GM21381 (cell line): ENCODE results near the gene AHDC1.
"Not testable (repeated sequence)": the region's sequence is repeated elsewhere in the genome, so short reads cannot be mapped to it uniquely, and the experiment has no call there.

Source experiments
- ATAC-seq: cut with Tn5 transposase; IDR thresholded peaks from one replicate; pipeline ENCODE4 v1.9.1; 2021; ENCODE audit warnings: mild to moderate bottlenecking, moderate library complexity; ENCODE audit not compliant: unreplicated experiment

AHDC1 gene, protein sequence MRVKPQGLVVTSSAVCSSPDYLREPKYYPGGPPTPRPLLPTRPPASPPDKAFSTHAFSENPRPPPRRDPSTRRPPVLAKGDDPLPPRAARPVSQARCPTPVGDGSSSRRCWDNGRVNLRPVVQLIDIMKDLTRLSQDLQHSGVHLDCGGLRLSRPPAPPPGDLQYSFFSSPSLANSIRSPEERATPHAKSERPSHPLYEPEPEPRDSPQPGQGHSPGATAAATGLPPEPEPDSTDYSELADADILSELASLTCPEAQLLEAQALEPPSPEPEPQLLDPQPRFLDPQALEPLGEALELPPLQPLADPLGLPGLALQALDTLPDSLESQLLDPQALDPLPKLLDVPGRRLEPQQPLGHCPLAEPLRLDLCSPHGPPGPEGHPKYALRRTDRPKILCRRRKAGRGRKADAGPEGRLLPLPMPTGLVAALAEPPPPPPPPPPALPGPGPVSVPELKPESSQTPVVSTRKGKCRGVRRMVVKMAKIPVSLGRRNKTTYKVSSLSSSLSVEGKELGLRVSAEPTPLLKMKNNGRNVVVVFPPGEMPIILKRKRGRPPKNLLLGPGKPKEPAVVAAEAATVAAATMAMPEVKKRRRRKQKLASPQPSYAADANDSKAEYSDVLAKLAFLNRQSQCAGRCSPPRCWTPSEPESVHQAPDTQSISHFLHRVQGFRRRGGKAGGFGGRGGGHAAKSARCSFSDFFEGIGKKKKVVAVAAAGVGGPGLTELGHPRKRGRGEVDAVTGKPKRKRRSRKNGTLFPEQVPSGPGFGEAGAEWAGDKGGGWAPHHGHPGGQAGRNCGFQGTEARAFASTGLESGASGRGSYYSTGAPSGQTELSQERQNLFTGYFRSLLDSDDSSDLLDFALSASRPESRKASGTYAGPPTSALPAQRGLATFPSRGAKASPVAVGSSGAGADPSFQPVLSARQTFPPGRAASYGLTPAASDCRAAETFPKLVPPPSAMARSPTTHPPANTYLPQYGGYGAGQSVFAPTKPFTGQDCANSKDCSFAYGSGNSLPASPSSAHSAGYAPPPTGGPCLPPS (N-terminal part only)

DNA sequence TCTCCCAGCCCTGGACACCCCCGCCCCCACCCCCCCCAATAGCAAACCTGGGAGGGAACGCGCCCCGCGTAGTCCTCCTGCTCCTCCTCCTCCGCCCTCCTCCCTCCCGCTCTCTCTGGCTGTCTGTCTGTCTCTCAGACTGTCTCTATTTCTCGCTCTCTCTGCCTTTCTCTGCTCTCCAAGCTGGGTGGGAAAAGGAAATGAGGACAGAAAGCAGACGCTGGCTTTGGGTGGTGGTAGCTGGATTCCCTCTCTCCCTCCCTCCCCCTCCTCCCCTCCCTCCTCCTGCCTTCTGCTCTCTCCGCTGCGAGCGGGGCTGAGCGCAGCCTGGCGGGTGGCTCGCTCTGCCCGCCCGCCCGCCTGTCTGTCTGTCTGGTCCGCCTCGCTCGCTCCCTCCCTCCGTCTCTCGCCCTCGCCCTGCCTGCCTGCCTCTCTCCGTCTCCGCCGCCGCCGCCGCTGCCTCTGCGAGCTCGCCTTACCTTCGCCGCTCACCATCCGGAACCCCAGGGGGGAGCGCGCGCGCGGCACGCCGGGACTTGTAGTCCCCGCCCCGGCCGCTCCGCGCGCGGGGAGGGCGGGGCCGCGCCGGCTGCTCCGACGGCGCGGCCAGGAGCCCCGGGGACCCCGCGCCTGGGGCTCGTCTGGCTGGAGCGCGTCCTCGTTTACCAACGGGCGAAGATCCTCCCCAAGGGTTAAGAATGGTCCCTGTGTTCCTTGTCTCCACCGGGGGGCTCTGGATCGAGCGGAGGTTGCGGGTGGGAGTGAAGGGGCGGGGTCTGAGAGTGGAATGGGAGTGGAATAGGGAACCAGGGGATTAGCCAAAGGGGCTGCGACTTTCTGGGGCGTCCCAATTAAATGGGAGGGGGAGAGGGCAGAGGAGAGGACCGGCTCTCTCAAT lies at the start of gene AHDC1:
Gene AHDC1, minus strand, starts transcription at position 464 of the 898 bp plus-strand sequence. CDS start 52,029 bp downstream, outside the sequence.
- peak; percentile 62 for ATAC-seq

DNA sequence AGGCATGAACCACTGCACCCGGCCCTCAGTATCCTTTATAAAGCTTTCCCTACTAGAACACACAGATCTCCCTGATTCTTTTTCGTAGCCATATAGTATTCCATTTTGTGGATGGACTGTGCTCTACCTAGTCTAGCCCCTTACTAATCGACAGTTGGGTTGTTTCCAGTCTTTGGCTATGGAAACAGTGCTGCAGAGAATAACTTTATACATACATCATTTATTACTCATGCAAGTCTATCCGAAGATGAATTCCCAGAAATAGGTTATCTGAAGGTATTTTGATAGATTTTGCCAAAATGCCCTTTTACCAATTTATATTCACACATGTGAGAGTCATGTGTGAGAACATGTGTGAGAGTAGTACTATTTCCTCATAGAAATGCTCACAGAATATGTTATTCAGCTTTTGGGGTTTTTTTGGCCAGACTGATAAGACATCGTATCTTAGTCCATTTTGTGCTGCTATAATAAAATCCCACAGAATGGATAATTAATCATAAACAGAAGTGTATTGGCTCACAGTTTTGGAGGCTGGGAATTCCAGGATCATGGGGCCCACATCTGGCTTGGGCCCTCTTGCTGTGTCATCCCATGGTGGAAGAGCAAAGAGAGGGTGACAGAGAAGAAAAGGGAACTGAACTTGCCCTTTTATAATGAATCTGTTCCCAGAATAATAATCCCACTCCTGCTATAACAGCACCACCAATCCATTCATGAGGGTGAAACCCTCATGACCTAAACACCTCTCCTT lies 48.3 kb upstream of the AHDC1 start:
- ATAC-seq: no peak

DNA sequence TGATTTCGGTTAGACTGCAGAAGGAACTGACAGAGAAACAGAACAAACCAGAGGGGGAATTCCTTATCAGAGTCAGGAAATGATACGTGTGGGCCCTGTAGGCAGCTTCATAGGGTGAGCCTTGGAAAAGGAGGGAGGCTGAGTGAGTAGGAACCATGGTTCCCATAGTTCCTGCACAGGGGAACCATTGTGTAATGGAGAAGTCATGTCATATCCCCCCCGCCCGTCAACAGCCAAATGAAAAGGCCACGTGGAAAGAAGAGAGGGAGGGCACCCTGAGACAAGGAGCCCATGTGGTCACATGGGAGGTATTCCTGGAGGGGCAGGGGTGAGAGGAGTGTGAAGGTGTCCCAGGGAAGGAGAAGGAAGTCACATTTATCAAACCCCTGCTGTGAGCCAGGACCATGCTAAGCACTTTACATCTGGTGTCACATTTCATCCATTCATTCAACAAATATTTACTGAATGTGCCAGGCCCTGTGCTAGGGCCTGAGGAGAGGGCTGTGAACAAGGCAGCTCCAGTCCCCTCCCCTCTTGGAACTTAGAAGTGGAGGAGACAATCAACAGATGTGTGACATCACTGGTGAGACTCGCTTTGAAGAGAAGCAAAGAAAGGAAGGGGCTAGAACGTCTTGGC lies 46.7 kb upstream of the AHDC1 start:
- ATAC-seq: no peak

DNA sequence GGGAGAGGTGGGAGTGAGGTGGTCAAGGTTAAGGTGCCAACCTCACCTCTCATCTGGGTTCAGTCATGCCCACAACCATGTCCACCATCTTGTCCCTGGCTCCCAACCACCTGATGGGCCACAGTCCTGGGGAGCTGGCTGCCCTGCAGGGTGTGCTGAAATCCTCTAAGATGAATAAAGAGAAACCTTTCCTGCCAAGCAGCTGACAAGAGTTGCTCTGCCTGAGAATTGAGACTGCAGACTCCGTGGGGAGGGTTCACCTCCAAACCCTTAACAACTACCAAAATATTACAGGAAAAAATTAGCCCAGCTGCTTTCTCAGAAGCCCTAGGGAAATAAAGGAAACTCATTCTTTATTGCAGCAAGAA lies 46.2 kb upstream of the AHDC1 start:
- ATAC-seq: no peak

DNA sequence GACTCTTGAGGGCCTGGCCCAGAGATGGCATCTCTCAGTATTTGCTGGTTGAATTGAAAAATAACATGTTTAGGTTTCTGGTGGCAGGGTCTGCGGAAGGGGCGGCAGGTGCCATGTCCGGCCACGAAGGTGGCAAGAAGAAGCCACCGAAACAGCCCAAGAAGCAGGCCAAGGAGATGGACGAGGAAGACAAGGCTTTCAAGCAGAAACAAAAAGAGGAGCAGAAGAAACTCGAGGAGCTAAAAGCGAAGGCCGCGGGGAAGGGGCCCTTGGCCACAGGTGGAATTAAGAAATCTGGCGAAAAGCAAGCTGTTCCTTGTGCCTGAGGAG lies 45.3 kb upstream of the AHDC1 start:
- ATAC-seq: no peak

DNA sequence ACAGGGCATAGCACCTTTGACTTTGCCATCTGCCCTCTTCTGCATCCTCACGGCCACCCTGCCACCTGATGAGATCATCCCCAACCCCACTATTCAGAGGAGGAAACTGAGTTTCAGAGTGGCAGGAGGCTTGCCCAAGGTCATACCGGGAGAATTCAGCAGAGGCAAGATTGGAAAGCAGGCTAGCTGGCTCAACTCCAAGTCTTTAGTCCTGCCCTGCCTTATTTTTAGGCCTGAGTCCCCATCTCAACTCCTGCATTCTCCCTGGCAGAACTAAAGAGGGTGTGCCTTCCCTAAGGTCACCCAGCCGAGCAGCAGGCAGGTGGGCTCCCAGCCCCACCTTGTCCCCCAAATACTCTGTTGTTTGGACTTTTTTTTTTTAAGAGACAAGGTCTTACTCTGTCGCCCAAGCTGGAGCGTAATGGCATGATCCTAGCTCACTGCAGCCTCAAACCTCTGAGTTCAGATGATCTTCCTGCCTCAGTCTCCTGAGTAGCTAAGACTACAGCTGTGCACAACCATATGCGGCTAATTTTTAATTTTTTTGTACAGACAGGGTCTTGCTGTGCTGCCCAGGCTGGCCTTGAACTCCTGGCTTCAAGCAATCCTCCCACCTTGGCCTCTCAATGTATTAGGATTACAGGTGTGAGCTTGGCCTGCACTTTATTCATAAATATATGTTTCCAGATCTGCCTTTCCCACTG lies 44.8 kb upstream of the AHDC1 start:
- ATAC-seq: no peak

DNA sequence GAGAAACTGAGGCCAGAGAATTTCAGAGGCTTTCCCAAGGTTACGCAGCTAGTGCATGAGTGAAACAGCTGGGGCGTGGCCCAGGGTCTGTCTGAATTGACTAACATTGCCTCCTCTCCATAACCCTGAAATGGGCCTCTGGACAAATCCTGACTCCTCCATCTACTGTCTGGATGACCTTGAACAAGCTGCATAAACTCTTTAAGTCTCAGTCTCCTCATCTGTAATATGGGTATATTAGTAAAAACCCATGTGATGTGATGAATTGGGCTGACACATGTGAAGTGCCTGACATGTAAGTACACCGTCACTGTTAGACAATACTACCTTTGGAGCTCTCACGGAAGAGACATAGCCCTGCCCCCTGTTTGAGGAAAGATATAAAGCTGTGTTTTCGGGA lies 43.4 kb upstream of the AHDC1 start:
- ATAC-seq: no peak

DNA sequence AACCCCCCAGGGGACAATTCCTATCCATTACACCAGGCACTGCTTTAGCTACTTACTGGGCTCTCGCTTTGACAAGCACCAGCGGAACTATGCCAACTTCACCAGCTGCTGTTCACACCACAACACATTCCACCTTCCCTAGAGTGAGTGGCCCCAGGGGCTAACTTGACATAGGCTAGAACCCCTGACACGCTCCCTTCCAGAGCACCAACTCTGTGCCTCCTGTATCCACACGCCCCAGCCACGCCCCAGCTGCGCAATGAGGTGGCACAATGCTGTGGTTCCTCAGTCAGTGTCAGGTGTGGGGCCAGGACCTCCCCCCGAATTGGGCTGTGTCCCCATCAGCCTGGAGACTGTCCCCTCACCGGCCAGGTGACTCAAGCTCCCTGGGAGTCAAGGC lies 42.7 kb upstream of the AHDC1 start:
- ATAC-seq: no peak

DNA sequence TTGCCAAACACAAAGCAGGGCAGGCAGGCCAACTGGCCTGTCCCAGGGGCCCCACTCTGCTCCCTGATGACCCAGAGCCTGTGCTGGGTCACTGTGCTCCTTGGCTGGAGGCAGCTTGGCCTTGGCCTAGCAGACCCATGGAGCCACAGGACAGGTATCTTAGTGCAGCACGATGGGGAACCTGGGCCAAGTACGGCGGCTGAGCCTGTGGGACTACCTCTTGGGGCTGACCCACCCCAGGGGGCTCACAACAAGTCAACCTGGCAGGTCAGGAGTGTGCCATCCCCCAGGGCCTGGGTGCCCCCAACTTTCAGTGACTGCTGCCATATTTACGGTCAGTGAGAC lies 41.1 kb upstream of the AHDC1 start:
- no peak for ATAC-seq

DNA sequence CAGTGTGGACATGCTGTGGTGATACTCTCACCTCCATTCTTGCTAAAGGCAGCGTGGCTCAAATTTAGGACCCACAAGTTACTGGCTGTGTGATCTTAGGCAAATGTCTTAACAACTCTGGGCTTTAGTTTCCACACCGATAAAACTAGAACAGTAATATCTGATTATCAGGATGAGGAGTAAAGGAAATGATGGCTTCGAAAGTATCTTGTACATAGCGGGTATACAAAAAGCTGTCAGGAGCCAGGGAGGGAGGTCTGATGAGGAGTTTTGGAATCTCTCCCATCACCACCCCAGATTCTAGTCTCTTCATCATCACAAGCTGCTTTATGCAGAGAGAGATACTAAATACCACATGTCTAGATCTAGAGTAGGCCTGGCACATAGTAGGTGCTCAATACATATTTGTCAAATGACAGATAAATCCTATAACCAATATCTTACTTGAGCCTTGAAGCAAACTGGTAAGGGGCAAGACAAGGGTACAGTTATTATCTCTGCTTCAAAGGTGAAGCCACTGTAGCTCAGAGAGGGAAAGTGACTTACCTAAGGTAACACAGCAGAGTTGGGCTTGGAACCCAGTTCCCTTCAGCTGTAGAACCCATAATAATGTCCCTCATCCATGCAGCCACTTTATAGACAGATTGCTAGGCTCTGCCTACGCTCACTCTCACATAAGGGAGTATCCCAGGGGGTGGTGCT lies 40.6 kb upstream of the AHDC1 start:
- ATAC-seq: no peak

DNA sequence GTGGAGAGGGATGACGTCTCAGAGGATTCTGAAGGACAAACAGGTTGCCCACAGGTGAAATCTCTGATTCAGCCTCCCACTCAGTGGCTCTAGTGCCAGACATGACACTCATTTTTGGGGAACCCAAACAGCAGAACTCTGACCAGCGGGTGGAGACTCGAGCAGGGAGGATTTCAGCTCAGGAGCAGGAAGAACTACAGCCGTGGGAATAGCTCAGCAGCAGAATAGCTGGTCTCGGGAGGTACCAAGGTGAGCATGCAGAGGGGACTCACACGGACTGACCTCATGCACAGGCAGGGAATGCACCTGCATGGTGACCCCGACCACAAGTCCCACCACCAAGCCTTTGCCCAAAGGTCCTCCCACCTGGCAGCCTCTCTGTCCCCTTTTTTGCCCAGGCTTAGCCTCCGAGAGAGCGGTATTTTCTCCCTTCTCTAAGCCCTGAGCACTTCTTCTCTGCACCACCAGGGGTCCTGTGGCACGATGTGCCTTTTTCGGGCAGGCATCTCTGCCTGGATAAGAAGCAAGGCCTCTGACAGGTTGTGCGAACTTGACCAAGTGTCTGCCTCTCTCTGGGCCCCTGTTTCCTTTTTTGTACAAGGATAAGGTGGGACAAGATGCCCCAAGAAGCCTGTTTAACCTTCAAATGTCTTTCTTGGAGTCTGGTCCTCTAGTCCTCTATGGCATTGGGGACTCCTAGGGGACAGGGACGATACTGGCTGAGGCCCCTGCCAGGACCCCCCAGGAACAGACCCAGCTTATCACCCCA lies 39.8 kb upstream of the AHDC1 start:
- ATAC-seq: no peak

DNA sequence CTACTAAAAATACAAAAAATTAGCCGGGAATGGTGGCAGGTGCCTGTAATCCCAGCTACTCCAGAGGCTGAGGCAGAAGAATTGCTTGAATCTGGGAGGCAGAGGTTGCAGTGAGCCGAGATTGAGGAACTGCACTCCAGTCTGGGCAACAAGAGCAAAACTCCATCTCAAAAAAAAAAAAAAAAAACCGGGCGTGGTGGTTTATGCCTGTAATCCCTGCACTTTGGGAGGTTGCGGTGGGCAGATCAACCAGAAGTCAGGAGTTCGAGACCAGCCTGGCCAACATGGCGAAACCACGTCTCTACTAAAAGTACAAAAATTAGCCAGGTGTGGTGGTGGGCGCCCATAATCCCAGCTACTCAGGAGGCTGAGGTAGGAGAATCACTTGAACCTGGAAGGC lies 36.6 kb upstream of the AHDC1 start:
- ATAC-seq: not testable (repeated sequence)

DNA sequence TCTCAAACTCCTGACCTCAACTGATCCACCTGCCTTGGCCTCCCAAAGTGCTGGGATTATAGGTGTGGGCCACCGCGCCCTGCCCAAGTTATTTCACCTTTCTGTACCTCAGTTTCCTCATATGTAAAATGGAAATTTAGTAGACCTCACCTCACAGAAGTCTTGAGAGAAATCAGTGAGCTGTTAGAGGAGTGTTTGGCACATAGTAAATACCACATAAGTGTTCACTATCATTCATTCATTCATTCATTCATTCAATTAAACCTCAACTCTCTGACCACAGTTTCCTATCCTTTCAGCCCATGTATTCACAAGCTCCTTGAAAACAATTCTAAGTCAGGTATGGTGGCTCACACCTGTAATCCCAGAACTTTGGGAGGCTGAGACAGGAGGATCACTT lies 34.9 kb upstream of the AHDC1 start:
- no peak for ATAC-seq

DNA sequence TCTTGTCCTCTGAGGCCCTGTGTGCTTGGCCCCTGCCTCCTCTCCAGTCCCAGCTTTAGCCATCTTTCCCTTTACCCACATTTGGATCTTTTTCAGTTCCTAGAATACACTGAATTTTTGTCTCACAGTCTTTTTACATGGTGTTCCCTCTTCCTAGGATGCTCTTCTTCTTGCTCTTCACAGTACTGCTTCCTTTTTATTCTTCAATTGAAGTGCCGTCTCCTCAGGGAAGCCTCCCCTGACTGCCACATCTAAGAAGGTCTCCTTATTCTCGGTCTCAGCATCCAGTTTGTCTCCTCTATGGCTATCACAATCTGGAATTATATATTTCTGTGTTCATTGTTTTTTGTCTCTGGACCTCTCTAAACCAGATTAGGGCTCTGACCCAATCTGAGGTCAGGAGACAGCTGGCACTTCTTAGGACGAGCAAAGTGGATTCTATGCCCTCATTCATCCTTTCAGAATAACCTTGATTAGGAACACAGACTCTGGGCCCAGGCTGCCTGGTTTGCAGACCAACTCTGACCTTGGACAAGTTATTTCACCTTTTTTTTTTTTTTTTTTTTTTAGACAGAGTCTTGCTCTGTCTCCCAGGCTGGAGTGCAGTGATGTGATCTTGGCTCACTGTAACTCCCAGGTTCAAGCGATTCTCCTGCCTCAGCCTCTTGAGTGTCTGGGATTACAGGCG lies 34.2 kb upstream of the AHDC1 start:
- ATAC-seq: no peak

DNA sequence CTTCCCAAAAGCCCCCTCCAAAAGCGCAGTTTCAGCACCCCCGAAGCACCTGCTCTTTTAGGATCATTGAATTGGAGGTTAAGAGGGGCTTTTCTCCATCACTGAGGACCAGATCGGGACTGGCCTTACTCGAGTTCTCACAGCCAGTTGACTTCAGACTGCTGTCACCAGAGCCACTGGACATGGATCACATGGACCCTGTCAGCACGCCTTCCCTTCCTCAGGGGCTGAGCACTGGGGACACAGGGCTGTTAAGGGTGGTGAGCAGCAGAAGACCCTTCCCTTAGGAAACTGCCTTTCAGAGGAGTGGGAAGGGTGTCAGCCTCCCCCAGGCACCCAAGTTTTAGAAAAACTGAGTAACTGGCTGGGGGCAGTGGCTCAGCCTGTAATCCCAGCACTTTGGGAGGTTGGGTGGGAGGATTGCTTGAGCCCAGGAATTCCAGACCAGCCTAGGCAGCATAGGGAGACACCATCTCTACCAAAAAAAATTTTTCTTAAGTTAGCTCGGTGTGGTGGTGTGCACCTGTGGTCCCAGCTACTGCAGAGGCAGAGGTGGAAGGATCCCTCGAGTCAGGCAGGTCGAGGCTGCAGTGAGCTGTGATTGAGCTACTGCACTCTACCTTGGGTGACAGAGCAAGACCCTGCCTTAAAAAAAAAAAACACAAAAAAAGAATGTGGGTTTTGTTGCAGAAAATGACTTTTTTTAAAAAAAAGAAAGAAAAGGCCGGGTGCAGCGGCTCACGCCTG lies 31.6 kb upstream of the AHDC1 start:
- no peak for ATAC-seq

DNA sequence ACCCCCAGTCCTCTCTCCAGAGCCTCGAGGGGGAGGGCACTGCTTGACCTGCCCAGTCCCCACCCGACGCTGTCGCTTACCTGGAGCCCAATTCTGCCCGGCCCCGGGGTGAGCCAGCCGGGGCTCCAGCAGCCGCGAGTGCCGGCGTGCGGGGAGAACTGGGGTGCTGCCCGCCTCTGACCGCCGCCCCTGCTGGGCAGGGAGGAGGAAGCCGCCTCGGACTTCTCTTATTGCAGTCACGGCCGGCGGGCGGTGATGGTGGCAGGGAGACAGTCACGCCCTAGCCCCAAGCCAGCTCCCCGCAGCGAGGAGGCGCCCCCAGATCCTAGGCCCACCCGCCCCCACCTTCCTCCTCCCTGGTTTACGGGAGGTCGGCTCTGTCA lies 31.0 kb upstream of the AHDC1 start, which contains the start of gene FGR:
Gene FGR, minus strand, starts transcription at position 201 of the 383 bp plus-strand sequence. CDS start 11,269 bp downstream, outside the sequence.
- ATAC-seq: no peak
